GM18870 (cell line): ENCODE measurements around the gene ST3GAL2.

Experiments used
- ATAC-seq: cut with Tn5 transposase; IDR thresholded peaks from one replicate; pipeline ENCODE4 v1.9.1; 2021; ENCODE audit warnings: moderate library complexity; ENCODE audit not compliant: unreplicated experiment

ST3GAL2 gene

GRCh38 chr16:70438585-70438968 lies 323 bp downstream of the ST3GAL2 start:
- ATAC-seq: no peak

- no peak for ATAC-seq
Measured at GRCh38 chr16:70437582-70438557, 1.0 kb downstream of the ST3GAL2 start.

- no peak for ATAC-seq
Measured at GRCh38 chr16:70437017-70437581, 1.8 kb downstream of the ST3GAL2 start.

- ATAC-seq: no peak
Measured at GRCh38 chr16:70434484-70435260, 4.2 kb downstream of the ST3GAL2 start.

GRCh38 chr16:70433458-70434103 lies 5.3 kb downstream of the ST3GAL2 start:
- no peak for ATAC-seq

GRCh38 chr16:70432723-70433457 lies 6.0 kb downstream of the ST3GAL2 start:
- no peak for ATAC-seq

GRCh38 chr16:70432356-70432722 lies 6.6 kb downstream of the ST3GAL2 start:
- ATAC-seq: no peak

- ATAC-seq: peak; percentile 48
Measured at GRCh38 chr16:70430667-70431536, 8.0 kb downstream of the ST3GAL2 start.

- no peak for ATAC-seq
Measured at GRCh38 chr16:70429888-70430666, 8.8 kb downstream of the ST3GAL2 start.

- ATAC-seq: peak; percentile 33
Measured at GRCh38 chr16:70428178-70428998, 10.5 kb downstream of the ST3GAL2 start.

GRCh38 chr16:70427786-70428177 lies 11.1 kb downstream of the ST3GAL2 start:
- no peak for ATAC-seq

GRCh38 chr16:70422543-70422942 lies 16.4 kb downstream of the ST3GAL2 start:
- ATAC-seq: no peak

GRCh38 chr16:70421473-70422311 lies 17.2 kb downstream of the ST3GAL2 start:
- ATAC-seq: no peak

- ATAC-seq: no peak
Measured at GRCh38 chr16:70421014-70421413, 17.9 kb downstream of the ST3GAL2 start.

- no peak for ATAC-seq
Measured at GRCh38 chr16:70419384-70420327, 19.2 kb downstream of the ST3GAL2 start.

GRCh38 chr16:70418993-70419318 lies 19.9 kb downstream of the ST3GAL2 start:
- ATAC-seq: no peak
